Trophoblast cell (in vitro differentiated cells and primary cell): ENCODE data around the gene COL16A1.

Experiments used
- DNase-seq, 2 donors: peaks; one replicate each; pipeline ENCODE4 v3.0.0-alpha.2; 2016
- H2AFZ ChIP-seq: 2 replicates; pipeline ENCODE4 v1.6.1; 2013; ENCODE audit warnings: low read length, moderate library complexity, mild to moderate bottlenecking; ENCODE audit not compliant: insufficient read depth, poor library complexity
- H2AK5ac ChIP-seq: 2 replicates; pipeline ENCODE4 v1.6.1; 2013; ENCODE audit warnings: mild to moderate bottlenecking, low read length
- H2BK120ac ChIP-seq: 2 replicates; pipeline ENCODE4 v1.6.1; 2013; ENCODE audit warnings: low read length, mild to moderate bottlenecking, moderate library complexity; ENCODE audit not compliant: insufficient read depth, poor library complexity
- H2BK12ac ChIP-seq: 2 replicates; pipeline ENCODE4 v1.6.1; 2013; ENCODE audit warnings: mild to moderate bottlenecking, low read length, moderate library complexity
- H2BK5ac ChIP-seq: 2 replicates; pipeline ENCODE4 v1.6.1; 2013; ENCODE audit warnings: low read length, low read depth, moderate library complexity, mild to moderate bottlenecking; ENCODE audit not compliant: poor library complexity
- H3K14ac ChIP-seq: 2 replicates; pipeline ENCODE4 v1.6.1; 2013; ENCODE audit warnings: mild to moderate bottlenecking, low read length
- H3K18ac ChIP-seq: 2 replicates; pipeline ENCODE4 v1.6.1; 2013; ENCODE audit warnings: mild to moderate bottlenecking, low read length
- H3K23ac ChIP-seq: 2 replicates; pipeline ENCODE4 v1.6.1; 2013; ENCODE audit warnings: low read length
- H3K27ac ChIP-seq: 2 replicates; pipeline ENCODE4 v1.5.1; 2013; ENCODE audit warnings: low read depth, mild to moderate bottlenecking, inconsistent platforms, low read length, moderate library complexity
- H3K27me3 ChIP-seq: 2 replicates; pipeline ENCODE4 v1.6.1; 2013; ENCODE audit warnings: inconsistent platforms, mild to moderate bottlenecking, low read length, moderate library complexity; ENCODE audit not compliant: insufficient read depth
- H3K36me3 ChIP-seq, 2 experiments: 1 replicate in 1 of 2; 2 replicates in 1 of 2; pipeline ENCODE4 v1.6.1; 2013; ENCODE audit warnings: low read length in 2 of 2, mild to moderate bottlenecking in 2 of 2, moderate library complexity in 1 of 2; ENCODE audit not compliant: insufficient read depth in 2 of 2, control insufficient read depth in 1 of 2
- H3K4ac ChIP-seq: 2 replicates; pipeline ENCODE4 v1.6.1; 2013; ENCODE audit warnings: low read depth, mild to moderate bottlenecking, low read length, moderate library complexity
- H3K4me1 ChIP-seq, 2 experiments: 1 replicate in 1 of 2; 2 replicates in 1 of 2; pipeline ENCODE4 v1.6.1; 2013; ENCODE audit warnings: low read length in 2 of 2, mild to moderate bottlenecking in 2 of 2, moderate library complexity in 1 of 2; ENCODE audit not compliant: insufficient read depth in 2 of 2, control insufficient read depth in 1 of 2
- H3K4me2 ChIP-seq: 2 replicates; pipeline ENCODE4 v1.6.1; 2013; ENCODE audit warnings: inconsistent platforms, mild to moderate bottlenecking, low read length, moderate library complexity
- H3K4me3 ChIP-seq: 2 replicates; pipeline ENCODE4 v1.5.1; 2013; ENCODE audit warnings: mild to moderate bottlenecking, low read depth, low read length, inconsistent platforms
- H3K79me1 ChIP-seq: one replicate; pipeline ENCODE4 v1.6.1; 2013; ENCODE audit warnings: low read length
- H3K79me2 ChIP-seq: 2 replicates; pipeline ENCODE4 v1.6.1; 2013; ENCODE audit warnings: low read length, mild to moderate bottlenecking; ENCODE audit not compliant: control insufficient read depth, insufficient read depth, poor library complexity
- H3K9ac ChIP-seq: 2 replicates; pipeline ENCODE4 v1.6.1; 2013; ENCODE audit warnings: mild to moderate bottlenecking, low read length
- H3K9me3 ChIP-seq: 2 replicates; pipeline ENCODE4 v1.6.1; 2013; ENCODE audit warnings: low read depth, mild to moderate bottlenecking, control low read depth, inconsistent platforms, low read length; ENCODE audit not compliant: insufficient read depth
- H4K12ac ChIP-seq: 2 replicates; pipeline ENCODE4 v1.6.1; 2013; ENCODE audit warnings: low read depth, mild to moderate bottlenecking, low read length, moderate library complexity
- H4K8ac ChIP-seq: 2 replicates; pipeline ENCODE4 v1.6.1; 2013; ENCODE audit warnings: low read depth, mild to moderate bottlenecking, low read length, moderate library complexity
- H4K91ac ChIP-seq: one replicate; pipeline ENCODE4 v1.6.1; 2013; ENCODE audit warnings: low read depth, mild to moderate bottlenecking, low read length, moderate library complexity
- WGBS: extraction: QIAGEN DNeasy Blood & Tissue Kit; methylation state at CpG from one replicate; pipeline ENCODE4 v1.1.7; 2013; ENCODE audit warnings: missing lambda C conversion rate; ENCODE audit not compliant: insufficient read length, insufficient coverage; ENCODE audit errors: extremely low coverage; 5-methylcytosine and 5-hydroxymethylcytosine counted together

The COL16A1 gene

GRCh38 chr1:31694964-31695313, 8.9 kb downstream of the COL16A1 start:
- no CpG with 5 or more reads among the region's 8 CpGs for WGBS
- H3K4me1 ChIP-seq = peaks cover 32 to 39% of the 10 kb centered on the region in 2 experiments

GRCh38 chr1:31694069-31694963, 9.5 kb downstream of the COL16A1 start:
- H2BK5ac ChIP-seq = no peak overlapping the region
- no peak overlapping the region for H3K4me2 ChIP-seq
- no peaks in the 10 kb centered on the region for H3K9me3 ChIP-seq
- no peak overlapping the region for H3K4ac ChIP-seq
- peak overlapping the region; percentile 56 for H2AK5ac ChIP-seq
- H3K18ac ChIP-seq = no peak overlapping the region
- peaks cover 60 to 62% of the 10 kb centered on the region in 2 experiments for H3K36me3 ChIP-seq
- no peak overlapping the region for H3K14ac ChIP-seq
- DNase-seq = no peak
- H2BK120ac ChIP-seq = no peak overlapping the region
- no peak overlapping the region for H4K8ac ChIP-seq
- no CpG with 5 or more reads among the region's 12 CpGs for WGBS
- peaks cover 38 to 43% of the 10 kb centered on the region in 2 experiments for H3K4me1 ChIP-seq
- no peak overlapping the region for H4K91ac ChIP-seq
- H4K12ac ChIP-seq = no peak overlapping the region
- H3K9ac ChIP-seq = no peak overlapping the region
- H3K4me3 ChIP-seq = no peak overlapping the region
- no peaks in the 10 kb centered on the region for H3K27me3 ChIP-seq
- peaks cover 31% of the 10 kb centered on the region for H3K79me1 ChIP-seq
- H3K27ac ChIP-seq = no peak overlapping the region
- H2BK12ac ChIP-seq = peak overlapping the region; percentile 21
- H3K79me2 ChIP-seq = peaks cover 8% of the 10 kb centered on the region
- H3K23ac ChIP-seq = no peak overlapping the region
- H2AFZ ChIP-seq = no peak overlapping the region

More at GRCh38 chr1:31694964-31695313, 8.9 kb downstream of the COL16A1 start:
- Histone ChIP-seq H3K27ac (no peak overlapping the region), H4K12ac (no peak overlapping the region), H2AFZ (no peak overlapping the region), H3K23ac (no peak overlapping the region), H3K9me3 (no peaks in the 10 kb centered on the region), H2AK5ac (peak overlapping the region; percentile 56), H3K79me1 (peaks cover 26% of the 10 kb centered on the region), H3K9ac (no peak overlapping the region), H4K8ac (no peak overlapping the region), H3K27me3 (no peaks in the 10 kb centered on the region), H3K4me3 (no peak overlapping the region), H3K4me2 (no peak overlapping the region), H2BK5ac (no peak overlapping the region), H3K79me2 (peaks cover 6% of the 10 kb centered on the region), H2BK12ac (peak overlapping the region; percentile 21), H3K14ac (no peak overlapping the region), H4K91ac (no peak overlapping the region), H3K36me3 (peaks cover 66 to 68% of the 10 kb centered on the region in 2 experiments), H2BK120ac (no peak overlapping the region), H3K4ac (no peak overlapping the region), H3K18ac (no peak overlapping the region)
- DNase-seq = no peak

- no peak for DNase-seq
- Histone ChIP-seq H3K4me1 (peaks cover 45 to 50% of the 10 kb centered on the region in 2 experiments), H3K4me3 (no peak overlapping the region), H4K91ac (no peak overlapping the region), H3K4me2 (no peak overlapping the region), H2AFZ (no peak overlapping the region), H3K79me1 (peaks cover 35% of the 10 kb centered on the region), H2AK5ac (no peak overlapping the region), H4K12ac (no peak overlapping the region), H3K9ac (no peak overlapping the region), H3K18ac (no peak overlapping the region), H2BK12ac (peak overlapping the region; percentile 21), H3K9me3 (no peaks in the 10 kb centered on the region), H4K8ac (no peak overlapping the region), H2BK120ac (no peak overlapping the region), H3K27me3 (no peaks in the 10 kb centered on the region), H3K23ac (no peak overlapping the region), H3K79me2 (peaks cover 8% of the 10 kb centered on the region), H2BK5ac (no peak overlapping the region), H3K27ac (no peak overlapping the region), H3K36me3 (peaks cover 60 to 64% of the 10 kb centered on the region in 2 experiments), H3K14ac (no peak overlapping the region), H3K4ac (no peak overlapping the region)
- no CpG with 5 or more reads among the region's 10 CpGs for WGBS
Measured at GRCh38 chr1:31693231-31693630, 10.6 kb downstream of the COL16A1 start.

- peak overlapping the region; percentile 77 for H2BK5ac ChIP-seq
- H3K4me3 ChIP-seq = no peak overlapping the region
- WGBS = no CpG with 5 or more reads among the region's 11 CpGs
- H2BK12ac ChIP-seq = peak overlapping the region; percentile 74
- H3K27ac ChIP-seq = peak overlapping the region; percentile 28
- no peak overlapping the region for H2AFZ ChIP-seq
- no peaks in the 10 kb centered on the region for H3K9me3 ChIP-seq
- peak overlapping the region; percentile 84 for H2AK5ac ChIP-seq
- H2BK120ac ChIP-seq = peak overlapping the region; percentile 93
- H3K4ac ChIP-seq = peak overlapping the region; percentile 24
- H4K8ac ChIP-seq = peak overlapping the region; percentile 57
- H4K12ac ChIP-seq = no peak overlapping the region
- H3K4me2 ChIP-seq = no peak overlapping the region
- H3K27me3 ChIP-seq = no peaks in the 10 kb centered on the region
- H4K91ac ChIP-seq = peak overlapping the region; percentile 95
- DNase-seq = peak; percentile 32 to 77
- H3K14ac ChIP-seq = peak overlapping the region; percentile 78
- no peak overlapping the region for H3K9ac ChIP-seq
- peak overlapping the region; percentile 53 for H3K18ac ChIP-seq
- peaks cover 8% of the 10 kb centered on the region for H3K79me2 ChIP-seq
- no peak overlapping the region for H3K23ac ChIP-seq
- H3K36me3 ChIP-seq = peaks cover 55% of the 10 kb centered on the region in 2 experiments
- H3K4me1 ChIP-seq = peaks cover 38 to 43% of the 10 kb centered on the region in 2 experiments
- peaks cover 35% of the 10 kb centered on the region for H3K79me1 ChIP-seq
Measured at GRCh38 chr1:31691951-31692350, 11.9 kb downstream of the COL16A1 start.
